ENCODE results near the gene DLL3. TPM values are rescaled to one million over a fixed set of nuclear protein-coding genes. Genes with fewer than 3 reads are reported as not detected.
A peak's percentile ranks its signal among the peaks of the same experiment; 100 is the strongest.
"Not testable (repeated sequence)": the region's sequence is repeated elsewhere in the genome, so short reads cannot be mapped to it uniquely, and the experiment has no call there.

The DLL3 gene
- total and polyA plus RNA-seq, 2 donors, result 0.14 TPM

DNA sequence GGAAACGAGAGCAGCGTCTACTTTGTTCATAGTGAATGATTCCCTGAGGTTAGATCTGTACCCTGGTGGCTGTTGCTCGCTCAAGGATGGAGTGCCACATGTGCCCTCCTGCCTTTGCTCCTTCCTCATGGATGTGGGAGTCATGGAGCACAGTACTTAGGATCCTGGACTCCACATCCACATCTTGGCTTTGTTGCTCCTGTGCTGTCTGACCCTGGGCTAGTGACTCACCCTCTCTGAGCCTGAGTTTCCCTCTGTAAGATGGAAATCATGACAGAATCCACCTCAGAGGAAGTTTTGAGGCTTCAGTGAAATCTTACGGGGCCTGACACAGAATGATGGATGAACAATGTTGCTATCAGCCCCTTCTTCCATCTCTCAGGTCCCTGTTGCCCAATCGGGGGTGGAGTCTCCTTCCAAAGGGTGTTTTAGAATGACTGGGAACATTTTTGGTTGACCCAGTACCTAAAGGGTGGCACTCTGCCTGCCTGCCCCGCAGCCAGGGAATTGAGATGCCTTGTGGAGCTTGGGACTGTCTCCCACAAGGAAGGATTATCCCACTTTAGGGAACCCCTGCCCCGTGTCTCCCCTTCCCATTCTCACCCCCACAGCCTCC lies 27.9 kb upstream of the DLL3 start:
- 96% methylated on average over 7 of the region's 7 CpGs for WGBS
- peaks cover 92 to 96% of the 10 kb centered on the region in 2 donors for H3K36me3 ChIP-seq (ENCODE audit: control insufficient read depth in 2 of 2, insufficient read depth in 2 of 2, low read length in 1 of 2)
- H3K4me3 ChIP-seq (ENCODE audit: low read length in 2 of 2), result no peak overlapping the region
- no peak overlapping the region for H3K27ac ChIP-seq (ENCODE audit: low read depth in 1 of 2, low read length in 1 of 2)
- no peaks in the 10 kb centered on the region for H3K27me3 ChIP-seq (ENCODE audit: control insufficient read depth in 2 of 2, insufficient read depth in 1 of 2, low read length in 1 of 2)
- DNase-seq (ENCODE audit: low read depth in 6 of 9, low spot score in 9 of 9), result no peak
- H3K4me1 ChIP-seq (ENCODE audit: control insufficient read depth in 2 of 2, insufficient read depth in 2 of 2, low read length in 2 of 2), result no peaks in the 10 kb centered on the region
- H3K9me3 ChIP-seq (ENCODE audit: control insufficient read depth in 2 of 2, insufficient read depth in 1 of 2, low read length in 1 of 2), result peaks cover 0 to 3% of the 10 kb centered on the region in 2 donors

DNA sequence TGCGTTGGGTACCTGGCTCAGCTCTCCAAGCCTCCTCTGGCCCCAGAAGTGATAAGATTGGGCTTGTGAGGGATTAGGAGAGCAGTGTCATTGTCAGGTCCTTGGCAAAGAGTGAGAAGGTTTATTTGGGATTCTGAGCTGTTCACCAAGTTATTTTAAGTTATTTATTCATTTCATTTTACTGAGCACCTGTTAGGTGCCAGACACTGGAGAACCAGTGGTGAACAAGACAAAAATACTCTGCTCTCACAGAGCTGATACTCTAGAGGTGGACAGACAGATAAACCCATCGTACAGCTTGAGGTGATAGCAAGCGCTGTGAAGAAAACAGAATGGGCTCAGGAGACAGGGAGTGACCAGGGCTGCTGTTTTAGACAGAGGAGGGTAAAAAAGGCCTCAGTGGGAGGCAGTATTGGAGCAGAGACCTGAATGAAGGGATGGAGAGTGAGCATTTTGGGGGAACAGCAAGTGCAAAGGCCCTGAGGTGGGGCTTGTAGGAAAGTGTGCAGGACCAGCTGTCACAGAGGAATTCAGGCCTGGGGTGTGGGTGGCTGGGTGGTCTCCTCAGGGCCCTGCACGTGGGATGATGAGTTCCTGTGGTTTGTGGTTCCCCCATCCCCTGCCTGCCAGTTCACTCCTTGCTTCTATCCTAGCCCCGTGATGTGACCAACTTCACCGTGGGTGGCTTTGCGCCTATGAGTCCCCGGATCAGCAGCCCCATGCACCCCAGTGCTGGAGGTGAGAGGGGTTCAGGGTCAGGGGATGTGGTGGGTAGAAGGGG lies 26.8 kb upstream of the DLL3 start:
- H3K27me3 ChIP-seq (ENCODE audit: control insufficient read depth in 2 of 2, insufficient read depth in 1 of 2, low read length in 1 of 2), result no peaks in the 10 kb centered on the region
- no peaks in the 10 kb centered on the region for H3K4me1 ChIP-seq (ENCODE audit: control insufficient read depth in 2 of 2, insufficient read depth in 2 of 2, low read length in 2 of 2)
- no peak overlapping the region for H3K4me3 ChIP-seq (ENCODE audit: low read length in 2 of 2)
- H3K9me3 ChIP-seq (ENCODE audit: control insufficient read depth in 2 of 2, insufficient read depth in 1 of 2, low read length in 1 of 2), result peaks cover 0 to 4% of the 10 kb centered on the region in 2 donors
- H3K36me3 ChIP-seq (ENCODE audit: control insufficient read depth in 2 of 2, insufficient read depth in 2 of 2, low read length in 1 of 2), result peaks cover 91 to 94% of the 10 kb centered on the region in 2 donors
- DNase-seq (ENCODE audit: low read depth in 6 of 9, low spot score in 9 of 9), result no peak
- WGBS, result 68% methylated on average over 8 of the region's 8 CpGs
- no peak overlapping the region for H3K27ac ChIP-seq (ENCODE audit: low read depth in 1 of 2, low read length in 1 of 2)

DNA sequence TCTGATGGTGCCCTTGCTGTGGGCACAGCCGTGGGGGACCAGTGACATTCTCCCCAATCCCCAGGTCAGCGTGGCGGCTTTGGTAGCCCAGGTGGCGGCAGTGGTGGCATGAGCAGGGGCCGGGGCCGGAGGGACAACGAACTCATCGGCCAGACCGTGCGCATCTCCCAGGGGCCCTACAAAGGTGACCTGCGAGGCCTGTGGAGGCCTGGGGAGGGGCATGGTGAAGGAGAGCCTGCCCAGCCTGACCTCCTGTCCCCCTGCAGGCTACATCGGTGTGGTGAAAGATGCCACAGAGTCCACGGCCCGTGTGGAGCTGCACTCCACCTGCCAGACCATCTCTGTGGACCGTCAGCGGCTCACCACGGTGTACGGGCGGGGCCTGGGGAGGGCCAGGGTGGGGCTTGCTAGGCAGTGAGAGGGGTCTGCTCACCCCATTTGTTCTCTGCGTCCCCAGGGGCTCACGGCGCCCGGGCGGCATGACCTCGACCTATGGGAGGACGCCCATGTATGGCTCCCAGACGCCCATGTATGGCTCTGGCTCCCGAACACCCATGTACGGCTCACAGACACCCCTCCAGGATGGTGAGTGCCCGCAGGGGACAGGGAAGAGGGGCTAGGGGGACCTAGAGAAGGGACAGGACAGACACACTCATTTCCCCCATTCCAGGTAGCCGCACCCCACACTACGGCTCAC lies 25.9 kb upstream of the DLL3 start:
- Histone ChIP-seq H3K27ac (ENCODE audit: low read depth in 1 of 2, low read length in 1 of 2) (no peak overlapping the region), H3K27me3 (ENCODE audit: control insufficient read depth in 2 of 2, insufficient read depth in 1 of 2, low read length in 1 of 2) (no peaks in the 10 kb centered on the region), H3K4me1 (ENCODE audit: control insufficient read depth in 2 of 2, insufficient read depth in 2 of 2, low read length in 2 of 2) (no peaks in the 10 kb centered on the region), H3K36me3 (ENCODE audit: control insufficient read depth in 2 of 2, insufficient read depth in 2 of 2, low read length in 1 of 2) (peaks cover 84 to 86% of the 10 kb centered on the region in 2 donors), H3K9me3 (ENCODE audit: control insufficient read depth in 2 of 2, insufficient read depth in 1 of 2, low read length in 1 of 2) (peaks cover 0 to 4% of the 10 kb centered on the region in 2 donors), H3K4me3 (ENCODE audit: low read length in 2 of 2) (no peak overlapping the region)
- no peak for DNase-seq (ENCODE audit: low read depth in 6 of 9, low spot score in 9 of 9)
- WGBS, result 97% methylated on average over 32 of the region's 32 CpGs

DNA sequence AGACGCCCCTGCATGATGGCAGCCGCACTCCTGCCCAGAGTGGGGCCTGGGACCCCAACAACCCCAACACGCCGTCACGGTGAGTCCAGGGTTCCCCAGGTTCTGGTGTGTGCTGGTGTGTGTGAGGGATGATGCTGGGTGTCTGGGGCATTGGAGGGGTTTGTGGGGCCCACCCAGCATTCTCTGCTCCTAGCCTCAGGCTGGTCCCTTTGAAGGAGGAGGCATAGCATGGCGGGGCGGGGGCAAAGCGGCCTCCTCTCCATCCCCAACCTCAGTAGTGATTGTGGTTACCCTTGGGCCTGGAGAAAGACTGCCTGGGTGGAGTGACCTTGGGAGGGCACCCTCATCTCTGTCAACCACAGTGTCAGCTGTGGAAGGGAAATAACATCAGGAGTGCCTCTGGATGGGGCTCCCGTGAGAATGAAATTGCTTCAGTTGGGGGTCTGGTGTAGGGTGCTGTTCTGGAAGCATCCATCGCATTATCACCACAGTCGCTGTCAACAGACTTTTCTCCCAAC lies 25.2 kb upstream of the DLL3 start:
- DNase-seq (ENCODE audit: low read depth in 6 of 9, low spot score in 9 of 9), result no peak
- Histone ChIP-seq H3K27me3 (ENCODE audit: control insufficient read depth in 2 of 2, insufficient read depth in 1 of 2, low read length in 1 of 2) (no peaks in the 10 kb centered on the region), H3K27ac (ENCODE audit: low read depth in 1 of 2, low read length in 1 of 2) (no peak overlapping the region), H3K36me3 (ENCODE audit: control insufficient read depth in 2 of 2, insufficient read depth in 2 of 2, low read length in 1 of 2) (peaks cover 78 to 79% of the 10 kb centered on the region in 2 donors), H3K4me3 (ENCODE audit: low read length in 2 of 2) (no peak overlapping the region), H3K4me1 (ENCODE audit: control insufficient read depth in 2 of 2, insufficient read depth in 2 of 2, low read length in 2 of 2) (no peaks in the 10 kb centered on the region), H3K9me3 (ENCODE audit: control insufficient read depth in 2 of 2, insufficient read depth in 1 of 2, low read length in 1 of 2) (peaks cover 0 to 4% of the 10 kb centered on the region in 2 donors)
- 91% methylated on average over 11 of the region's 11 CpGs for WGBS

DNA sequence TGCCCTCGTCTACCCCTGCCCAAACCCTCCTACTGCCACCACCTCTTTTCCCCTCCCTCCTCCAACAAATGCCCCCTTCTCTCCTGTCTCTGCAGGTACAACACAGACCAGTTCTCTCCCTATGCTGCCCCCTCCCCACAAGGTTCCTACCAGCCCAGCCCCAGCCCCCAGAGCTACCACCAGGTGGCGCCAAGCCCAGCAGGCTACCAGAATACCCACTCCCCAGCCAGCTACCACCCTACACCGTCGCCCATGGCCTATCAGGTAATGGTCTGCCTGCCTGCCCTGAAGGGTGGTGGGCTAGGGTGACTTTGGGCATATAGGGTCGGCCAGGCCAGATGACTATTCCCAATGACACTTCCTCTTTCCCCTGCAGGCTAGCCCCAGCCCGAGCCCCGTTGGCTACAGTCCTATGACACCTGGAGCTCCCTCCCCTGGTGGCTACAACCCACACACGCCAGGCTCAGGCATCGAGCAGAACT lies 24.6 kb upstream of the DLL3 start:
- peaks cover 72 to 73% of the 10 kb centered on the region in 2 donors for H3K36me3 ChIP-seq (ENCODE audit: control insufficient read depth in 2 of 2, insufficient read depth in 2 of 2, low read length in 1 of 2)
- peaks cover 0 to 4% of the 10 kb centered on the region in 2 donors for H3K9me3 ChIP-seq (ENCODE audit: control insufficient read depth in 2 of 2, insufficient read depth in 1 of 2, low read length in 1 of 2)
- 68% methylated on average over 9 of the region's 9 CpGs for WGBS
- peak; percentile 21 to 70 (median 51) for DNase-seq (ENCODE audit: low read depth in 6 of 9, low spot score in 9 of 9)
- H3K27me3 ChIP-seq (ENCODE audit: control insufficient read depth in 2 of 2, insufficient read depth in 1 of 2, low read length in 1 of 2), result no peaks in the 10 kb centered on the region
- no peaks in the 10 kb centered on the region for H3K4me1 ChIP-seq (ENCODE audit: control insufficient read depth in 2 of 2, insufficient read depth in 2 of 2, low read length in 2 of 2)
- no peak overlapping the region for H3K4me3 ChIP-seq (ENCODE audit: low read length in 2 of 2)
- no peak overlapping the region for H3K27ac ChIP-seq (ENCODE audit: low read depth in 1 of 2, low read length in 1 of 2)

DNA sequence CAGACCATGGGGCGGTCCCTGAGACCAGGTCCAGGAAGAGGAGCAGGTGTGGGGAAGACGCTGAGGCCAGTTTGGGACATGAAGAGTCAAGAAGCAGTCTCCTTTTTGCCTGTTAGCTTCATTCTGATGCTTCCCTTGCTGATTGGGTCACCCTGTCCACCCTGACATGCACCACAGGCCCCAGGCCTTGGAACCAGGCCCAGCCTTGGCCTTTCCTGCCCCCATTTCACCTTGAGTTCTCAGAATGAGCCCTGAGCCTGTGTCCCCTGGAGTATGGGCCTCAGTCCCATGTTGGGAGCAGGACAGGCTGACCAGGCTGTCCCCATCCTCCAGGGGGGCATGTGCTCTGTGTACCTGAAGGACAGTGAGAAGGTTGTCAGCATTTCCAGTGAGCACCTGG lies 23.0 kb upstream of the DLL3 start:
- DNase-seq (ENCODE audit: low read depth in 6 of 9, low spot score in 9 of 9), result no peak
- no peaks in the 10 kb centered on the region for H3K27me3 ChIP-seq (ENCODE audit: control insufficient read depth in 2 of 2, insufficient read depth in 1 of 2, low read length in 1 of 2)
- H3K4me3 ChIP-seq (ENCODE audit: low read length in 2 of 2), result no peak overlapping the region
- peaks cover 56 to 57% of the 10 kb centered on the region in 2 donors for H3K36me3 ChIP-seq (ENCODE audit: control insufficient read depth in 2 of 2, insufficient read depth in 2 of 2, low read length in 1 of 2)
- H3K4me1 ChIP-seq (ENCODE audit: control insufficient read depth in 2 of 2, insufficient read depth in 2 of 2, low read length in 2 of 2), result peaks cover 4 to 8% of the 10 kb centered on the region in 2 donors
- H3K27ac ChIP-seq (ENCODE audit: low read depth in 1 of 2, low read length in 1 of 2), result no peak overlapping the region
- H3K9me3 ChIP-seq (ENCODE audit: control insufficient read depth in 2 of 2, insufficient read depth in 1 of 2, low read length in 1 of 2), result peaks cover 0 to 4% of the 10 kb centered on the region in 2 donors
- WGBS, result 100% methylated on average over 2 of the region's 2 CpGs

DNA sequence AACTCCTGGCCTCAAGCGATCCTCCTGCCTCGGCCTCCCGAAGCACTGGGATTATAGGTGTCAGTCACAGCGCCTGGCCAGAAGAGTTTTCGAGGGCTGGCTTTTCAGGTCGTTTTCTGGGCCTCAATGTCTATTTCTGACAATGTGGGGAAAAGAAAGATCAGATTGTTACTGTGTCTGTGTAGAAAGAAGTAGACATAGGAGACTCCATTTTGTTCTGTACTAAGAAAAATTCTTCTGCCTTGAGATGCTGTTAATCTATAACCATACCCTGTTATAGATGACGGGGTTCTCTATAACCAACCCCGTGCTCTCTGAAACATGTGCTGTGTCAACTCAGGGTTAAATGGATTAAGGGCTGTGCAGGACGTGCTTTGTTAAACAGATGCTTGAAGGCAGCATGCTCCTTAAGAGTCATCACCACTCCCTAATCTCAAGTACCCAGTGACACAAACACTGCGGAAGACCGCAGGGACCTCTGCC lies 19.4 kb upstream of the DLL3 start:
- not testable (repeated sequence) for H3K9me3 ChIP-seq (ENCODE audit: control insufficient read depth in 2 of 2, insufficient read depth in 1 of 2, low read length in 1 of 2); H3K4me3 ChIP-seq (ENCODE audit: low read length in 2 of 2); H3K27ac ChIP-seq (ENCODE audit: low read depth in 1 of 2, low read length in 1 of 2); H3K27me3 ChIP-seq (ENCODE audit: control insufficient read depth in 2 of 2, insufficient read depth in 1 of 2, low read length in 1 of 2); DNase-seq (ENCODE audit: low read depth in 6 of 9, low spot score in 9 of 9)
- 95% methylated on average over 11 of the region's 11 CpGs for WGBS
- H3K36me3 ChIP-seq (ENCODE audit: control insufficient read depth in 2 of 2, insufficient read depth in 2 of 2, low read length in 1 of 2), result peaks cover 21 to 22% of the 10 kb centered on the region in 2 donors
- peaks cover 13 to 16% of the 10 kb centered on the region in 2 donors for H3K4me1 ChIP-seq (ENCODE audit: control insufficient read depth in 2 of 2, insufficient read depth in 2 of 2, low read length in 2 of 2)

DNA sequence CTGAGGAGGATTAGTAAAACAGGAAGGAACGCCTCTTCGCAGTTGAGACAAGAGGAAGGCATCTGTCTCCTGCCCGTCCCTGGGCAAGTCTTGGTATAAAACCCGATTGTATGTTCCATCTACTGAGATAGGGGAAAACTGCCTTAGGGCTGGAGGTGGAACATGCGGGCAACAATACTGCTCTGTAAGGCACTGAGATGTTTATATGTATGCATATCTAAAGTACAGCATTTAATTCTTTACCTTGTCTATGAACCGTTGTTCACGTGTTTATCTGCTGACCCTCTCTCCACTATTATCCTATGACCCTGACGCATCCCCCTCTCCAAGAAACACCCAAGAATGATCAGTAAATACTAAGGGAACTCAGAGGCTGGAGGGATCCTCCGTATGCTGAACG lies 18.8 kb upstream of the DLL3 start:
- Histone ChIP-seq H3K27me3 (ENCODE audit: control insufficient read depth in 2 of 2, insufficient read depth in 1 of 2, low read length in 1 of 2) (no peaks in the 10 kb centered on the region), H3K27ac (ENCODE audit: low read depth in 1 of 2, low read length in 1 of 2) (no peak overlapping the region), H3K4me3 (ENCODE audit: low read length in 2 of 2) (peak overlapping the region; percentile 88 to 91), H3K4me1 (ENCODE audit: control insufficient read depth in 2 of 2, insufficient read depth in 2 of 2, low read length in 2 of 2) (peaks cover 13 to 16% of the 10 kb centered on the region in 2 donors), H3K36me3 (ENCODE audit: control insufficient read depth in 2 of 2, insufficient read depth in 2 of 2, low read length in 1 of 2) (peaks cover 15 to 16% of the 10 kb centered on the region in 2 donors), H3K9me3 (ENCODE audit: control insufficient read depth in 2 of 2, insufficient read depth in 1 of 2, low read length in 1 of 2) (peaks cover 0 to 4% of the 10 kb centered on the region in 2 donors)
- DNase-seq (ENCODE audit: low read depth in 6 of 9, low spot score in 9 of 9), result peak in 1 of 9 donors; percentile 13
- WGBS, result 65% methylated on average over 10 of the region's 10 CpGs
